Stimulated activated CD4-positive, alpha-beta T cell treated with anti-CD3 and anti-CD28 coated beads, Interleukin-12 subunit alpha, Interleukin-12 subunit beta, amount 100 ng/mL, for 48 hours (primary cell): ENCODE measurements around the gene HINFP.
"Not testable (repeated sequence)": the region's sequence is repeated elsewhere in the genome, so short reads cannot be mapped to it uniquely, and the experiment has no call there.

Experiments
- DNase-seq, 3 donors: peaks; one replicate each; pipeline ENCODE4 v3.0.0-alpha.2; 2020; ENCODE audit warnings: low read depth in 2 of 3, low spot score in 1 of 3

The HINFP gene

GRCh38 chr11:119184399-119184798, 63.0 kb downstream of the HINFP start:
- DNase-seq = not testable (repeated sequence)
